ENCODE data around the gene TRIM45.

TRIM45 gene

DNA sequence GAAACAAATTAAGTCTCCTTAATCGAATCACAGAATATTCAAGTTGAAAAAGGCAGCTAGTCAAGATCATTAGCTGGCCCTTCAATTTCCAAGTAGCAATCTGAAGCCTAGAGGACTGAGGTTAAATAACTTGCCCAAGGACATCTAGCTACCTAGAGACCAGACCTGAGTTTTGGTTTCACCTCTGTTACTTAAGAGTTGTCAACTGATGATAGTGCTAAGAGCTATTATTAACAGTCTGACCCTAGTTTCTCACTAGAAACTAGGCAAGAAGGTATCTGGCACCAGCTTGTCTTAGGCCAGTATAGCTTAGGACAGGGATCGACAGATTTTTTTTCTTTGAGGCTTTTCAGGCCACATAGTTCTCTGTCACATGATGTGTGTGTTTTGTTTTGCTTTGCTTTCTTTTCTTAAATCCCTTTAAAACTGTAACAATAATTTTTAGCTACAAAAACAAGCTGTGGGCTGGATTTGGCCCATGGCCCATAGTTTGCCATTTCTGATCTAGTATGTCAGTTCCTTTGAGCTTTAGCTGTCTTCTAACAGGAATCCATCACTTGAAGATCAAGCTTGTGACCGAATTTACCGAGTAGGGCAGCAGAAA lies 23.2 kb downstream of the TRIM45 start:
- no peak for DNase-seq

DNA sequence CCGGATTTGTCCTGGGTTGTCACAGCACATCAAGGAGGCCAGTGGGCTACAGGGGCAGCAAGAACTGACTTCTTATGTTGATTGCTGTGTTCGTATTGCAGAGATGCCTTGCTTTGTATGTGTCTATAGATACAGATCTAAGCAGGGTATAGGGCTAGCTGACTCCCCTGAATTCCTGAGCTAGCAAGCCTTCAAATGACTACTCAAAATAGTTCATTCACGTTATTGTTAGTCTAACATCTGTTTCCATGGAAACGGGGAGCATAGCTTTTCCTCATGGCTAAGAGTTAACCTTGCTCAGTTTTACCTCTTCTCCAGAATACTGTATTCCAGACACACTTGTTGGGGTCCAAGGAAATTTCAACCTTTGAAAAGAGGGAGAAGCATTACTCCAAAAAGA lies 24.1 kb downstream of the TRIM45 start:
- DNase-seq: no peak

DNA sequence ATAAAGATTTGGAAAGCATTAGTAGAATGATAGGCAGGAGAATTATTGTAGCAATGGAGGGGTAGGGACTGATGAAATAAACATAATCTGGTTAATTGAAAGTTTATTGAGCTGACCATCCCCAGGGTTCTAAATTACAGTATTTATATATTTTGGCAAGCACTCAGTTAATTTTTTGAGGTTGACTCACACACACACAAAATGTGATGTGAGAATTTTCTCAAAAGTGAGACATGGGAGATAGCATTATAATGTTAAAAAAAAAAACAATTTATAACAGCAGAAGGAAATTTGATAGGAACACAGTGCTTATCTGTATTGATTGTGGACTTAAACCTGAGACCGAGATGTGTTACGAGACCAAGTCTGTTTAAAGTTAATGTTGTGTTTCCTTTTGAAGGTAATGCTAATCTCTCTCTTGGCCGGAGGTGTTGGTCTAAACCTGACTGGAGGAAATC lies 24.6 kb downstream of the TRIM45 start:
- no peak for DNase-seq

DNA sequence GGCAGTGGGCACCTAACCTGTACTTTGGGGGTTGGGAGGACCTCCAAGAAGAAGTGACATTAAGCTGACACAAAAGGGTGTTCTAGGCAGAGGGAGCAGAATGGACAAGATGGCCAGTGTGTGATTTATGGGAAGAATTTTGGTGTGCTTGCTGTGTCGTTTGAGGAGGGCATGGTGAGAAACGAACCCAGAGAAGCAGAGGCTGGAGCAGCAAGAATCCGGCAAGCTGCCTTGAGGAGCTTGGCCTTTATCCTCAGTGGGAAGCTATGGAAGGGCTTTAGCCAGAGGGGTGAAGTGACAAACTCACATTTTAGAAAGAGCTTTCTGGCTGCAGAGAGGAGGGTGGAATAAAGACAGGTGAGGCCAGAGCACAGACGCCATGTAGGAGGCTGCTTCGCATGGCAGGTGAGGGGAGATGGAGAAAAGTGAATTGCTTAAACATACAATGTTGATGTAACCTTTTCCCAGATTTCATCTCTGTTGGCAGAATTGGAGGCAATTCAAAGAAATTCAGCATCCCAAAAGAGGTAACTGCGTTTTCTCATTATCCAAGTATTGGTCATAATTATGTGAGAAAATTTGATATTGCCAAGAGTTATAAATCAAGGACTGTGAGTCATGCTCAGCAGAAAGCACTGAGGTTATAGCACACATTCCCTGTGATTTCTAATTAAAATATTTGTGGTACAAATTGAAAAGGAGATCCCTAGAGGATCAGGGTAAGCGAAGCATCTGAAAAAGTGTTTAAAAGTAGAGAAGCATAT lies 26.5 kb downstream of the TRIM45 start:
- DNase-seq: no peak

DNA sequence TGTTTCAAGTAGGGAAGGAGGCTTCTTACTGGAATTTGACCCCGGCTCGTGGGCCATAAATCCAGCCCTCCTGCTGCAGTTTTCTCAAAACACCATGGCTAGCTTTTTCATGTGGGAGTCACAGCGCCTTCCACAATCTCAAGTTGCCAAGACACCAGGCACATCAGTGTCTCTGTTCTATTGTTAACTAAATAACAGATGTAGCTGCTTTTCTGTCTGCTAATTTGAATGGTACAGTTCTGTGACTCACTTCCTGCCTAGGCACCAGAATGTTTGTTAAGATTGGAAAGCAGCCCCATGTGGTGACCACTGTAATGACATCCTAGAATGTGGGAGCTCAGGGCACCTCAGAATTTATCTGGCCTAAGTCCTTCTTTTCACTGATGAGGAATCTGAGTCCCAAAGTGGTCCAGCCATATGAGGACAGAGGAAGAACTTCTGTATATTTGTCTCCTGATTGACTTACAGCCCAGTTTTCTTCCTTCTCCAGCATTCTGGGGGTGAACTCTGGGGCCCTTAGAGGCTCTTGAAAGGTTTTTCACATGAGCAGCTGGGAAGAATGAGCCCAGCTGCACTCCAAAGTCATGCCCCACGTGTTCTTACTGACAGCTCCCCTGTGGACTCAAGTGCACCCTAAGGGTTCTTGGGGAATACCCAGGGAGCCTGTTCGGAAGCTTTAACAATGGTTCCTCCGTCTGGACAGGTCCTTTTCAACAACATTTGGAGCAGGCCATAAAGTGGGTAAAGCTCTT lies 27.5 kb downstream of the TRIM45 start:
- DNase-seq: peak; percentile 16

DNA sequence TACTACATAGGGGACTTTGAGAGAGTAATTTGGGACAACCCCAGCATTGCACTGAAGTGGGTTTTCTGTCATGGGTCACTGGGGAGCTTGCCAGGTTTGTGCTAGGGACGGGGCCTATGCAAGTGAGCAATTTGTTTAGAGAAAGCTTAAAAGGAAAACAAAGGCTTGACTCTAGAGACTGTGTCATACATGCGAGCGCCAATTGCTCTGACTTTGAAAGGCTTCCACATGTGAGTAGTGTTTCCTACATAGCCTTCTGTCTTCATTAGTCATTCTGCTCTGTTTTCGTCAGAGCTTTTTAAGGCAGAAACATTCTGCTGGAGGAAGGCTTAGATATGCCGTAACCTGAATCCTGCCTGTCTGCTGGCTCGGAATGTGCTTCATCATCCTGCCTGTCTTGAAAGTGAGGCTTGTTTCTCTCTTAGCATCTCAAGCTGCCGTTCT lies 28.4 kb downstream of the TRIM45 start:
- no peak for DNase-seq

DNA sequence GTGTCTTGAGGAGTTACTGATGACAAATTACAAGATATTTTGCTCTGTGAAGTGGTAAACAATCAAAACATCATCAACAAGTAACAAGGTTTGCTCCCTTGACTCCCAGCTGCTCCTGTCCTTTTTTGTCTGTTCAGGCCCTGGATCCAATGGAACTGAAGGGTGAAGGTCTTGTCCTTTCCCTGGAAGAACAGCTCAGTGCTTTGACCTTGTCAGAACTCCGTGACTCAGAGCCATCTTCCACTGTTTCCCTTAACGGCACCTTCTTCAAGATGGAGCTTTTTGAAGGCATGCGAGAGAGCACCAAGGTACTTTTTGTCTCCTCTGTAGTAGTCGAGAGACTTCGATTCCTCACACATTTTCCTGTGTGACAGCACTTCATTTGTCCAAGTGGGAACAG lies 29.0 kb downstream of the TRIM45 start:
- no peak for DNase-seq

DNA sequence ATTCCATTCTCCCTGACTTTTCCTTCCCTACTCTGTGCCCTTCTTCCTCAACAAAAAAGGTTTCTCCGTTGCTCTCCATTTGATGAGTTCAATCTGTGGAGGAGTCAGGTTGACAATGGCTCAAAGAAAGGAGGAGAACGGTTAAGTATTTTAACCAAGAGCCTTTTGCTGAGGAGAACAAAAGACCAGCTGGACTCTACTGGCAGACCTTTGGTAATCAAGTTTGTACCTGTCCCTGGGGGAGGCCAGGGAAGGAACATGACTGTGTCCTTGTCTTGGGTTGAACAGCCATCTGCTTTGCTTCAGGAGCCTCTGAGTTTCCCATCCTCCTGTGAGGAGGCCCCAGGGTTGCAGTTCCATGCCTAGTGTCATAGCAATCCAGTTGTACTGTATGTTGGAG lies 31.6 kb downstream of the TRIM45 start:
- DNase-seq: no peak

DNA sequence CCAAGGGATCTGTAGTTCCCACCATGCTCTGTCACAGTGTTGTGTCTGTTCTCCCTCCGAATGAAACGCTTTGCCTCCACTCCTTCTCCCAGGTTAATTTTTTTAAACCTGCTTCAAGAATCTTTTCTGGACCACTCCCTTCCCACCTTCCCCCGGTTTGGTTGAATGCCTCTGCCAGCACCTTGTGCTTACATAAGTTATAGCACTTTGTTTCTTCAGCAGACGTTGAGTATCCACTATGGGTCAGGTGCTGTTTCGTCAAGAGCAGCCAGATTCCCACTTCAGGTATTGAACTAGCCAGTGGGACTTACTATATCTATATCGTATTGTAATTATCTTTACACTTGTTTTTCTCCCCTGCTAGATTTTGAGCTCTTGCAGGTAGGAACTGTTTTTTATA lies 33.9 kb downstream of the TRIM45 start:
- DNase-seq: no peak

DNA sequence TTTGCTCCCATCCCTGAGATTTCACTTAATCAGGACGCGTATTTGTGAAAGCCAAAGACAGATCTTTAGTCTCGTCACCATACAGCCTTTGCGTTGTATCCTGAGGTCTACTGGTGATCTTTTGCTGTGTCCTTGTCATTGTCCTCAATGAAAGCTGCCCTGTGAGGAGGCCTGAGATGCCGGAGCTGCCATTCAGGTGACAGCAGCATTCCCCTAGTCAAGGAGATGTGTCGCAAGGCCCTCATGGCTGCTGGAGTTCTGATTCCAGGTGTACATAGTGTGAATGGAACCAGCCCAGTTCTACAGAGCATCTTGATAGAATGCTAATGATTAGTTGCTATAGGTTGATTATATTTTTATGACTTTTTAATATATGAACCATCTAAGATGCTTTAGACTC lies 37.3 kb downstream of the TRIM45 start:
- DNase-seq: no peak

DNA sequence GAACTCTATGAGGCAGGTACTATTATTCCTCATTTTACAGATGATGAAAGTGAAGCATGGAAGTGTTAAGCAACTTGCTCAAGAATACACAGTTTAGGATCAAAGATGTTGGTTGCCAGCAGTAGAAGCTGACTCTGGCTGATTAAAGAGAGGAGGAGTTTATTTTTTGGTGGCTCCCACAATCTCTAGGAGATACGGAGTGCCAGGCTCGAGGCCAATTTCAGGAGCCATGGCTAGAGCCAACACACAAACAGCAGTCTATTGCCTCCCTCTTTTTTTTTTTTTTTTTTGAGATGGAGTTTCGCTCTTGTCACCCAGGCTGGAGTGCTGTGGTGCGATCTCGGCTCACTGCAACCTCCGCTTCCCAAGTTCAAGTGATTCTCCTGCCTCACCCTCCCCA lies 41.8 kb downstream of the TRIM45 start:
- DNase-seq: no peak

DNA sequence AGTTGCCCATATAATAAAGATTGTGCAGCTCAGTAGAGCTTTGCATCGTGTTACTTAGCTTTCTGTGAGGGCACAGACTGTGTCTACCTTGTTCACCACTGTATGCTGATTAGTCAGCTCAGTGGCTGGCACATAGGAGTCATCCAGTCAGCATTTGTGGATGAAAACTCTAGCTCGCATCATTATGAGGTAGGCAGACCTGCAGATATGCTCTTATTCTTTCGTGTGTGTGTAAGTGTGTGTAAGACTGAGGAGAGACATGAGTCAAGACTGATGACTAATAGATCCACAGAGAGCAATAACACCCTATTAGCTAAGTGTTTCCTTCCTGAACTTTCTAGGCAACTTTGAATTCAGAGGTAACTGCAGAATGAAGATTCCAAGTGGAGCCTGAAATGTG lies 44.3 kb downstream of the TRIM45 start:
- no peak for DNase-seq

DNA sequence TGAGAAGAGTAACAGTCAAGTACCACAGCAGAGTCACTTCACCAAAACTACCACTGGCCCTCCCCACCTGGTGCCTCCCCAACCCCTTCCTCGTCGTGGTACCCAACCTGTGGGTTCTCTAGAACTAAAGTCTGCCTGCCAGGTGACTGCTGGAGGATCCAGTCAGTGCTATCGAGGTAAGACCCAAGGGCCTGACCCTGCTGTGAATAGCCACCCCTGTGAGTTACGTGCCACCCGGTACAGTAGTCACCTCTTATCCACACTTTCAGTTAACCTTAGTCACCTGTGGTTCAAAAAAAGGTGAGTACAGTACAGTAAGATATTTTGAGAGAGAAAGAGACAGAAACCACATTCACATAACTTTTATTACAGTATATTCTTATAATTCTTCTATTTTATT lies 44.9 kb downstream of the TRIM45 start:
- no peak for DNase-seq

DNA sequence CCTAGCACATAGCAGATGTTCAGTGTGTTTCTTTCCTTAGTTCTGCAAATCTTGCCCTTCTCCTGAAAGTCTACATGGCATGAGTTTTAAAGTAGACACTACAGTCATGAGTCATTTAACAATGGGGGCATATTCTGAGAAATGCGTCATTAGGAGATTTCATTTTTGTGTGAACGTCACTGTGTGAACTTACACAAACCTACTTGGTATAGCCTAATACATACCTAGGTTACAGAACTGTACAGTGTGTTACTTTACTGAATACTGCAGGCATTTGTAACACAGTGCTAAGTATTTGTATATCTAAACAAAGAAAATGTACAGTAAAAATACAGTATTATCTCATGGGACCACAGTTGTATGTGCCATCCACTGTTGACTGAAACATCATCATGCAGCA lies 51.4 kb downstream of the TRIM45 start:
- no peak for DNase-seq

DNA sequence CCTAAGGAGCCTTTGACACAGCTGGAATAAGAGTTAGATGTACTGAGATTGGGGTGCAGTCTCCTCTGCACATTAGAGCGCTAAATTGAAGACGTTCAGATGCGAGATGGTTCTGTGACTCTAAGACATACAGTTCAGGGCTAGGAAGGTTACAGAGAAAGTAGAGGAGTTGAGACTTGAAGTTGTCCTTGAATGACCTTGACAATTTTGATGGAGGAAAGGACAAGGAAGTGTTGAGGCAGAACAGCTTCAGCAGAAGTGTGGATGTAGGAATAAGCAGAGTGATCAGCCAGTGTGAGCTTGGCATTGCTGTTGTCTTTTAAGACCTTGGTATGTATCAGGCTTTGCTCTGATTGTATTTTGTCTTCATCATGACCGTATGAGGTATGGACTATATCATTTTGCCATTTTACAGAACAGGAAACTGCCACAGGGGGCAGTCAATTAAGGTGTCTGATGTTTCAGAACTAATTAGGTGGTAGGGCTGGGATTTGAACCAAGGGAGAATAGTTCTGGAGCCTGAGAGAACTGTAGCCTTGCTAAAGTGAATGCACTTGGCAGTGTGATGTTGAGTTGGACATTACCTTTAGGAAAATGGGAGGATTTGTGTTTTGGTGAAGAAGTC lies 52.2 kb downstream of the TRIM45 start:
- DNase-seq: no peak

DNA sequence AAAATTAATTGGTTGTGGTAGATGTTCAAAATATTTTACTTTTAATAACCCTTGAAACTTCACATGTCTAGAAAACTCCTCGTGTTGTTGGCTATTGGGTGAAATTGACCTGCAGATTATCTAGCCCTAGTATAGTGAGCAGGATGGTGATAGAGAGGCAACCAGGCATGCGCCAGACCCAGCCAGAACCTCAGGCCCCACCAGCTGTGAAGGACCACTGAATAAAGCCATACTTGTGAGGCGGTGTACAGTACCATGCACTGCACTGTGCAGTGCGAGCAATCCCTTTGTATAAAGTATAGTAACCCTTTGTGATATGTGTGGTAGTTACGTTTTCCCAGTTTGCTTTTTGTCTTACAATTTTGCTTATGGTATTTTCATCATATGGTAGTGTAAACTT lies 53.0 kb downstream of the TRIM45 start:
- DNase-seq: no peak

DNA sequence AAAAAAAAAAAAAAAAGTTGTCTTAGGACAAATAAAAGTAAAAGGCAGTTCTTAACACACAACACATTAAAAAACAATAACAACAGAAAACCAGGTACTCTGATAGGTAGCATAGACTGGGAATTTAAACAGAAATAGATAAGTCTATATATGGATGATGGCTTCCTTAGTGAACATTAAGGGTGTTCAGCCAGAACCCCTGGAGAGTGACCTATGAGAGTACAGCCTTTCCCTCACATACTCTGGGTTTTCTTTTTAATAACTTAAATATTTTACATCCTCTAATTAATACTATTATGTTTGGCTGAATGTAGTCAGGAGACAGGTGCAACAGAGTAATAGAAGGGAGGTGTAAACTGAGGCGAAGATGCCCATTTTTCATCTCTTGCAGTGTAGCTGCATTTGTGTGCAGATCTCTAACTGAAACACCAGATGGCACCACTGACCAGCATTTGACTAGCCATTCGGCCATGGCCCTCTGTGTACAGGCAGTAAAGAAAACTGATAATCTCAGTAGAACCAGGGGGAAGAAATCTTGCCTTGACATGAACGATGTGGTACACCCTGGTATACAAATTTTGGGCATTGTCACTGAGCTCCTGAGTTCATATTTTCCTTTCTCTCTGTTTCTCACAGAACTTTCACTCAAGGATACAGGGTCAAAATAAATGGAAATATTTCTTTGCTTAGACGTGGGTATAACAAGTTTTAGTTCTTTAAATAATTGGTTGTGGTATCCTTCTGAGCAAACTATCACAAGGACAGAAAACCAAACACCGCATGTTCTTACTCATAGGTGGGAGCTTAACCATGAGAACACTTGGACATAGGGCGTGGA lies 53.8 kb downstream of the TRIM45 start:
- DNase-seq: peak; percentile 33

DNA sequence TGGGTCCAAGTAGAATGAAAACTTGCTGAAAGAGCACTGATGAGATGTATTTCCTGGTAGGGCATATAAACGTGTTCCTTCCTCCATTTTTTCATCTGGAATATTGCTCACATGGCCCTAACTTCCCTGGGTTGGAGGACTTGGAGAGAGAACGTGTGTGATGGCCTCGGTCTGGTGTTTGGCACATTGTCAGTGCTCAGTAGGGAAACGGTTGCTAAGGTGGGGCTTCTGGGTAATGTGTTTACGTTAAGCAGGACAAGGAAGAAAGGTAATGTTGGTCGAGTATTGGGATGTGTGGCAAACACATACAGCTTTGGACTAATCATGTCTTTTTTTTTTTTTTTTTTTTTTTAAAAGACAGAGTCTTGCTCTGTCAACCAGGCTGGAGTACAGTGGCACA lies 55.2 kb downstream of the TRIM45 start:
- DNase-seq: no peak

DNA sequence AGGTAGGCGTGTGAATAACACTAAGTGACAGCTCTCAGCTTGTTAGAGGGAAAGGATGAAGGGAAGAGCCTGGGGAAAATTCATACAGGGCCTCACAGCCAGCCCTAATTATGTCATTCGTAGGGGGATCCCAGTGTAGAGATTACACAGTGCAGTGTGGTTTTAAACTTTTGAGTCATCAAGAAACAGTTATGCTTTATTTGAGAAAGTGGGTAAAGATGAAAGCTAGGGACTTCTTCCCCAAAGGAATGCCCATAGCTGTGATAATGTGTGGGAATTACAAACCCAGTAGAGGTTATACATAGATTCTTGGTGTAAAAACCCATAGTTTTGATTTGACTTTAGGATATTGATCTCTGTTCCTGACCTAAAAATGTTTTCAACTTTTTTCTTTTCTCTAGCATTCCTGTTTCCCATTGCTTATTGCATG lies 59.5 kb downstream of the TRIM45 start:
- no peak for DNase-seq

Data from RPMI8226 (cell line).